ENCODE results near the gene ASAP2.
"Not testable (repeated sequence)": the region's sequence is repeated elsewhere in the genome, so short reads cannot be mapped to it uniquely, and the experiment has no call there.

ASAP2 gene

GRCh38 chr2:9263428-9263827 lies 56.8 kb downstream of the ASAP2 start:
- DNase-seq (ENCODE audit: low read depth in 1 of 2, low spot score in 1 of 2) = no peak
- Histone ChIP-seq H3K4me3 (replicated peaks; ENCODE audit: insufficient read depth, low read length) (no peak overlapping the region), H3K27ac (replicated peaks) (no peak overlapping the region), H3K27me3 (ENCODE audit: insufficient read depth, poor library complexity, severe bottlenecking) (no peaks in the 10 kb centered on the region)
- TF ChIP-seq, protein P1, sequence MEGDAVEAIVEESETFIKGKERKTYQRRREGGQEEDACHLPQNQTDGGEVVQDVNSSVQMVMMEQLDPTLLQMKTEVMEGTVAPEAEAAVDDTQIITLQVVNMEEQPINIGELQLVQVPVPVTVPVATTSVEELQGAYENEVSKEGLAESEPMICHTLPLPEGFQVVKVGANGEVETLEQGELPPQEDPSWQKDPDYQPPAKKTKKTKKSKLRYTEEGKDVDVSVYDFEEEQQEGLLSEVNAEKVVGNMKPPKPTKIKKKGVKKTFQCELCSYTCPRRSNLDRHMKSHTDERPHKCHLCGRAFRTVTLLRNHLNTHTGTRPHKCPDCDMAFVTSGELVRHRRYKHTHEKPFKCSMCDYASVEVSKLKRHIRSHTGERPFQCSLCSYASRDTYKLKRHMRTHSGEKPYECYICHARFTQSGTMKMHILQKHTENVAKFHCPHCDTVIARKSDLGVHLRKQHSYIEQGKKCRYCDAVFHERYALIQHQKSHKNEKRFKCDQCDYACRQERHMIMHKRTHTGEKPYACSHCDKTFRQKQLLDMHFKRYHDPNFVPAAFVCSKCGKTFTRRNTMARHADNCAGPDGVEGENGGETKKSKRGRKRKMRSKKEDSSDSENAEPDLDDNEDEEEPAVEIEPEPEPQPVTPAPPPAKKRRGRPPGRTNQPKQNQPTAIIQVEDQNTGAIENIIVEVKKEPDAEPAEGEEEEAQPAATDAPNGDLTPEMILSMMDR (IDR thresholded peaks at IDR 0.05; ENCODE audit: insufficient read depth, low read length) = no peak
- TF ChIP-seq POLR2AphosphoS5 (IDR thresholded peaks at IDR 0.05; ENCODE audit: low read depth) (no peak), REST (IDR thresholded peaks at IDR 0.05; ENCODE audit: insufficient replicate concordance, low read depth) (no peak), SPI1 (IDR thresholded peaks at IDR 0.05; ENCODE audit: borderline replicate concordance, low read depth) (no peak)

DNA sequence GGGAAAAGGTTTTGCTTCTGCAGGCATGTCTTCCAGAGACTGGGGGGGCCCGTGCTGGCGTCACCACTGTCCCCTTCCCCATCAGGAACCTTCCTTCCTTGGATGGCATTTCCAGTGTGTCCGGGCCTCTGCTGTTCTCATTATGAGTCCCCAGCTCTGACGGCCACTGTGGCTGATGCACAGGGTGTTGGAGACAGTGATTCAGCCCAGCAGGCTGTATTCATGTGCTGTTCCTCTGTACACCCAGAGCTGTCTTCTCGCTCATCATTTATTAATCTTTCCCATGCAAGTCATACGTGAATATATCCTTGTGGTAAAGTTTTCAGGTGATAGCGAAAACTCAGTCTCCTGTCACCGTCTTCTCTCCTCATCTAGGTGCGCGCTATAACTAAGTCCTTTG lies 57.7 kb downstream of the ASAP2 start:
- no peak overlapping the region for H3K27ac ChIP-seq (replicated peaks)
- no peak overlapping the region for H3K4me3 ChIP-seq (replicated peaks; ENCODE audit: insufficient read depth, low read length)
- no peak for TF ChIP-seq GABPA (IDR thresholded peaks at IDR 0.05; ENCODE audit: low read depth)
- TF ChIP-seq REST (IDR thresholded peaks at IDR 0.05; ENCODE audit: insufficient replicate concordance, low read depth) = no peak
- no peak for TF ChIP-seq POLR2AphosphoS5 (IDR thresholded peaks at IDR 0.05; ENCODE audit: low read depth)
- TF ChIP-seq, protein P1 (IDR thresholded peaks at IDR 0.05; ENCODE audit: insufficient read depth, low read length) = no peak
- TF ChIP-seq SPI1 (IDR thresholded peaks at IDR 0.05; ENCODE audit: borderline replicate concordance, low read depth) = no peak
- no peak for DNase-seq (ENCODE audit: low read depth in 1 of 2, low spot score in 1 of 2)
- H3K27me3 ChIP-seq (ENCODE audit: insufficient read depth, poor library complexity, severe bottlenecking) = no peaks in the 10 kb centered on the region

- no peaks in the 10 kb centered on the region for H3K27me3 ChIP-seq (ENCODE audit: insufficient read depth, poor library complexity, severe bottlenecking)
- H3K4me3 ChIP-seq (replicated peaks; ENCODE audit: insufficient read depth, low read length) = no peak overlapping the region
- DNase-seq (ENCODE audit: low read depth in 1 of 2, low spot score in 1 of 2) = no peak
- no peak overlapping the region for H3K27ac ChIP-seq (replicated peaks)
- TF ChIP-seq, protein P1 (IDR thresholded peaks at IDR 0.05; ENCODE audit: insufficient read depth, low read length) = no peak
Observed at GRCh38 chr2:9266711-9267110, 60.1 kb downstream of the ASAP2 start.

- H3K27ac ChIP-seq (replicated peaks); DNase-seq (ENCODE audit: low read depth in 1 of 2, low spot score in 1 of 2); H3K27me3 ChIP-seq (ENCODE audit: insufficient read depth, poor library complexity, severe bottlenecking); H3K4me3 ChIP-seq (replicated peaks; ENCODE audit: insufficient read depth, low read length): not testable (repeated sequence)
Observed at GRCh38 chr2:9267286-9267685, 60.7 kb downstream of the ASAP2 start.
